Spleen (tissue), 11 donors: ENCODE measurements around the gene BCL7A. TPM values are rescaled to one million over a fixed set of nuclear protein-coding genes. Genes with fewer than 3 reads are reported as not detected.

Source experiments
- DNase-seq: peaks from one replicate; pipeline ENCODE4 v3.0.0-alpha.2; 2020
- H3K27ac ChIP-seq, 8 donors: fragments of 200-600 bp; sonication (generic) in 7 of 8; 1 replicate in 4 of 8; 2 replicates in 4 of 8; pipeline versions ENCODE4 v1.5.0 to v1.8.0; 2016 to 2021; ENCODE audit warnings: inconsistent platforms in 4 of 8, mild to moderate bottlenecking in 4 of 8, moderate library complexity in 1 of 8
- H3K27me3 ChIP-seq, 7 donors: fragments of 200-600 bp; sonication (generic) in 6 of 7; replicated peaks in 1 of 7; 1 replicate in 4 of 7; 2 replicates in 3 of 7; pipeline versions ENCODE4 v1.5.0 to v1.8.0; 2016 to 2021; ENCODE audit warnings: inconsistent platforms in 3 of 7, mild to moderate bottlenecking in 1 of 7
- H3K36me3 ChIP-seq, 6 donors: fragments of 200-600 bp; sonication (generic) in 5 of 6; 1 replicate in 4 of 6; 2 replicates in 2 of 6; pipeline versions ENCODE4 v1.5.0 to v1.8.0; 2016 to 2021; ENCODE audit warnings: inconsistent platforms in 2 of 6
- H3K4me1 ChIP-seq, 6 donors: fragments of 200-600 bp; sonication (generic) in 5 of 6; 1 replicate in 3 of 6; 2 replicates in 3 of 6; pipeline versions ENCODE4 v1.5.0 to v1.8.0; 2016 to 2021; ENCODE audit warnings: inconsistent platforms in 3 of 6
- H3K4me3 ChIP-seq, 8 donors: fragments of 200-600 bp; sonication (generic) in 7 of 8; 1 replicate in 4 of 8; 2 replicates in 4 of 8; pipeline versions ENCODE4 v1.5.0 to v1.8.0; 2016 to 2021; ENCODE audit warnings: inconsistent platforms in 4 of 8, mild to moderate bottlenecking in 4 of 8, moderate library complexity in 2 of 8
- H3K9me3 ChIP-seq, 8 donors: fragments of 200-600 bp; sonication (generic) in 7 of 8; 1 replicate in 4 of 8; 2 replicates in 4 of 8; pipeline versions ENCODE4 v1.5.0 to v1.8.0; 2016 to 2021; ENCODE audit warnings: inconsistent platforms in 4 of 8
- POLR2A ChIP-seq, 3 donors: fragments of 450-650 bp; IDR thresholded peaks; one replicate each; pipeline ENCODE4 v1.5.1; 2017; ENCODE audit warnings: antibody characterized with exemption in 3 of 3, mild to moderate bottlenecking in 1 of 3
- POLR2AphosphoS5 ChIP-seq, 3 donors: sonication (generic); formaldehyde crosslinking; IDR thresholded peaks; one replicate each; pipeline ENCODE4 v1.5.1; 2017; ENCODE audit warnings: antibody characterized with exemption in 3 of 3
- WGBS, 5 donors: extraction: QIAGEN DNeasy Blood & Tissue Kit in 3 of 5; methylation state at CpG; one replicate each; pipeline versions ENCODE4 v1.1.5 to v1.1.7; 2013 to 2018; 5-methylcytosine and 5-hydroxymethylcytosine counted together
- intact Hi-C: fragments of 100-400 bp; cut with DNase I; formaldehyde crosslinking; loops from one replicate; pipeline ENCODE4 v1.15.0; 2023; ENCODE audit warnings: low total_unique reads
- polyA plus RNA-seq, 3 donors: library from polyadenylated mRNA; stranded (reverse); fragments of 200-250 nt; gene quantifications; one replicate each; pipeline ENCODE4 v1.2.1, GENCODE V29; 2013
- total RNA-seq, 7 donors: library from RNA; depleted of rRNA in 3 of 7; stranded (reverse); fragments of >200 nt in 3 of 7; fragmentation: NEBNext Ultra II Directional in 4 of 7; extraction: Animal tissue kit (Norgen Biotek cat#: 25700) in 4 of 7; gene quantifications; one replicate each; pipeline versions ENCODE4 v1.1.0 to v1.2.1, GENCODE V29; 2016 to 2021
- TF ChIP-seq, protein P1 (sequence below), 11 experiments: fragments of 200-600 bp in 7 of 11; fragments of 450-650 bp in 4 of 11; sonication (generic) in 4 of 11; IDR thresholded peaks in 8 of 11; conservative IDR thresholded peaks in 3 of 11; 1 replicate in 7 of 11; 2 replicates in 4 of 11; pipeline versions ENCODE4 v1.4.0 to v1.8.0; 2016 to 2021; ENCODE audit warnings: antibody characterized with exemption in 11 of 11, inconsistent platforms in 4 of 11, mild to moderate bottlenecking in 1 of 11
- donor health status: healthy with polysubstance abuse.
- donor health status: DM: no; HTN: no; CAD: no; lungs with moderate emphysema.
- donor health status: DM: no; HTN: no; CAD: no.
- donor health status: Bipolar disorder and iron deficiency.
- donor health status: healthy.
- donor health status: DM: no; HTN: no; CAD: no.
- donor health status: DM: yes; HTN: yes; CAD: no.

The BCL7A gene
- total and polyA plus RNA-seq, 10 donors: 2.5 to 10.1 (median 7.2) TPM

GRCh38 chr12:122059203-122059960, 37.7 kb downstream of the BCL7A start:
- intact Hi-C loops: no loop called here
- H3K27ac ChIP-seq: peak overlapping the region in 2 of 8 donors; percentile 14 to 42
- WGBS, 5 donors: 85 to 91% (median 89%) methylated on average over 27 to 28 of the region's 28 CpGs

GRCh38 chr12:122060081-122060501, 38.4 kb downstream of the BCL7A start:
- intact Hi-C loops: no loop called here
- Histone ChIP-seq H3K4me1 (peaks cover 11 to 39% (median 25%) of the 10 kb centered on the region in 6 donors), H3K9me3 (no peaks in the 10 kb centered on the region), H3K4me3 (no peak overlapping the region), H3K27ac (peak overlapping the region in 3 of 8 donors; percentile 14 to 42 (median 41)), H3K27me3 (no peaks in the 10 kb centered on the region), H3K36me3 (peaks cover 0 to 58% (median 12%) of the 10 kb centered on the region in 6 donors)
- TF ChIP-seq POLR2AphosphoS5 (IDR thresholded peaks at IDR 0.05): peak in 2 of 3 donors; percentile 51 to 52
- TF ChIP-seq POLR2A (IDR thresholded peaks at IDR 0.05): no peak
- TF ChIP-seq, protein P1, sequence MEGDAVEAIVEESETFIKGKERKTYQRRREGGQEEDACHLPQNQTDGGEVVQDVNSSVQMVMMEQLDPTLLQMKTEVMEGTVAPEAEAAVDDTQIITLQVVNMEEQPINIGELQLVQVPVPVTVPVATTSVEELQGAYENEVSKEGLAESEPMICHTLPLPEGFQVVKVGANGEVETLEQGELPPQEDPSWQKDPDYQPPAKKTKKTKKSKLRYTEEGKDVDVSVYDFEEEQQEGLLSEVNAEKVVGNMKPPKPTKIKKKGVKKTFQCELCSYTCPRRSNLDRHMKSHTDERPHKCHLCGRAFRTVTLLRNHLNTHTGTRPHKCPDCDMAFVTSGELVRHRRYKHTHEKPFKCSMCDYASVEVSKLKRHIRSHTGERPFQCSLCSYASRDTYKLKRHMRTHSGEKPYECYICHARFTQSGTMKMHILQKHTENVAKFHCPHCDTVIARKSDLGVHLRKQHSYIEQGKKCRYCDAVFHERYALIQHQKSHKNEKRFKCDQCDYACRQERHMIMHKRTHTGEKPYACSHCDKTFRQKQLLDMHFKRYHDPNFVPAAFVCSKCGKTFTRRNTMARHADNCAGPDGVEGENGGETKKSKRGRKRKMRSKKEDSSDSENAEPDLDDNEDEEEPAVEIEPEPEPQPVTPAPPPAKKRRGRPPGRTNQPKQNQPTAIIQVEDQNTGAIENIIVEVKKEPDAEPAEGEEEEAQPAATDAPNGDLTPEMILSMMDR (IDR thresholded peaks at IDR 0.05 in 8 of 11, conservative IDR thresholded peaks at IDR 0.05 in 3 of 11): no peak
- WGBS, 5 donors: 65 to 85% (median 81%) methylated on average over 22 of the region's 22 CpGs
- DNase-seq: no peak

More at GRCh38 chr12:122059203-122059960, 37.7 kb downstream of the BCL7A start:
- H3K4me1 ChIP-seq: peaks cover 13 to 37% (median 24%) of the 10 kb centered on the region in 6 donors
- no peak for DNase-seq
- H3K27me3 ChIP-seq: no peaks in the 10 kb centered on the region
- H3K36me3 ChIP-seq: peaks cover 0 to 64% (median 14%) of the 10 kb centered on the region in 6 donors
- H3K9me3 ChIP-seq: no peaks in the 10 kb centered on the region
- no peak for TF ChIP-seq POLR2A (IDR thresholded peaks at IDR 0.05)
- TF ChIP-seq, protein P1 (IDR thresholded peaks at IDR 0.05 in 8 of 11, conservative IDR thresholded peaks at IDR 0.05 in 3 of 11): no peak
- no peak for TF ChIP-seq POLR2AphosphoS5 (IDR thresholded peaks at IDR 0.05)
- no peak overlapping the region for H3K4me3 ChIP-seq

DNA sequence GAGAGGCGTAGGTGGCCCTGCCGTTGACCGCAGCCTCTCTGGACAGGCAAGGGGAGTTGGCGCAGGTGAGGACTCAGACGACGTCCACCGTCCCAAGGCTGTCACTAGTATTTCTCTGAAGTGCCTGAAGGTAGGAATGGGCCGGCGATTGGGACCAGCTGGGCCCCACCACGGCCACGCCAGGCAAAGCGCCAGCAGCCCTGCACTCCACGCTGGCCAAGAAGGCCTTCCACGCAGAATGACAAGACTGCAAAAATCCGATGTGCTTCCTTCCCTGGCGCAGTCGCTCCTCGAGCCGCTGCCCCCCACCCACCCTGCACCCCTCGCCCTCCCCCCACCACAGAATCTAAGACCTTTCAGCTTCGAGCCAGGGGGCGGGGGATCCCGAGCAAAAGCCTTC, 39.6 kb downstream of the BCL7A start:
- no peaks in the 10 kb centered on the region for H3K27me3 ChIP-seq
- TF ChIP-seq, protein P1 (IDR thresholded peaks at IDR 0.05 in 8 of 11, conservative IDR thresholded peaks at IDR 0.05 in 3 of 11): no peak
- TF ChIP-seq POLR2A (IDR thresholded peaks at IDR 0.05) (no peak), POLR2AphosphoS5 (IDR thresholded peaks at IDR 0.05) (no peak)
- no peak overlapping the region for H3K4me3 ChIP-seq
- no peaks in the 10 kb centered on the region for H3K9me3 ChIP-seq
- peaks cover 0 to 47% (median 8%) of the 10 kb centered on the region in 6 donors for H3K36me3 ChIP-seq
- H3K27ac ChIP-seq: peak overlapping the region in 1 of 8 donors; percentile 83
- peaks cover 11 to 50% (median 28%) of the 10 kb centered on the region in 6 donors for H3K4me1 ChIP-seq
- 91 to 94% (median 93%) methylated on average over 15 to 23 of the region's 23 CpGs for WGBS, 5 donors
- no peak for DNase-seq
- intact Hi-C loops: no loop called here
